COLO668 (cell line): ENCODE data around the gene CDKL4.
"Not testable (repeated sequence)": the region's sequence is repeated elsewhere in the genome, so short reads cannot be mapped to it uniquely, and the experiment has no call there.

Source experiments
- DNase-seq: peaks from one replicate; lab custom pipeline; 2025; ENCODE audit not compliant: unreplicated experiment; lab: John Stamatoyannopoulos, UW

Gene CDKL4

DNA sequence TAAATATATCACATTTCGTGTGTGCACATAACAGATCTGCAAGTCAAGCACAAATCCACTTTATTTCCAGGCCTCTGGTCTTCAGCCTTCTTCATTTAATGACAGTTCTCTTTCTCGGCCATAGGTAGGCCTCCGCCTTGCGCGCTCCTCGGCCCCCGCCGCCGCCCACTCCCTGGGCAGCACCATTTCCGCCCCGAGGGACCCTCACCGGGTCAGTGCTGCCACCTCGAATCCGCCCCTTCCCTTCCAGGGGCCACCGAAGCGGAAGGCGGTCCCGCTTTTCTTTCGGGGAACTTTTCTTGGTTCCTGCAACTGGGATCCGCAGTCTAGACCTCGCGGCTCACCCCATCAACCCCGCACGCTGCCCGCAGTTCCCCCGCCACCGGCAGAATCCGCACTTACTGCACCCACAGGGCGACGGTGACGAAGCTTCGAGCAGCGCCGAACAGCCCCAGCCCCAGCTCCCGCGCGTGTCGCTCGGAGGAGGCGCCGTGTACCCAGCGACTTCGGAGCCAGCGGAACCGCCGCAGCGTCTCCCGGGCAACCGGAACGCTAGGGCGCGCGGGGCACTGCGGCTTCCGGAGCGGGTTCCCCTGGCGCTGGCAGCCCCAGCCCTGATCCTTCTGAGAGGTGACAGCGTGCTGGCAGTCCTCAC is at the start of gene CDKL4:
TSS of gene CDKL4 (minus strand) at position 502 of the 655 bp plus-strand sequence.
- no peak for DNase-seq

DNA sequence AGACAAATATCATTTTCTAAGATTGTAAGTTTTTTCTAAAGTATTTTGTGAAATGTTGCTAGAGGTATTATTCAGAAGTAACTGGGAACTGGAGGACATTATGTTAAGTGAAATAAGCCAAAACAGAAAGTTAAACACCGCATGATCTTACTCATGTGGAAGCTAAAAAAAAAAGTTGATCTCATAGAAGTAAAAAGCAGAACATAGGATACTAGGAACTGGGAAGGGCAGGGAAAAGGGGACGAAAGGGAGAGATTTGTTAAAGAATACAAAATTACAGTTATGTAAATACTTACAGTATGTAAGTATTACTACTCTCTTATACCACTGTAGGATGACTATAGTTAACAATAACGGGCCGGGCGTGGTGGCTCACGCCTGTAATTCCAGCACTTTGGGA is 46.7 kb upstream of the CDKL4 start:
- no peak for DNase-seq

GRCh38 chr2:39289609-39290008 is 45.8 kb upstream of the CDKL4 start:
- no peak for DNase-seq

DNA sequence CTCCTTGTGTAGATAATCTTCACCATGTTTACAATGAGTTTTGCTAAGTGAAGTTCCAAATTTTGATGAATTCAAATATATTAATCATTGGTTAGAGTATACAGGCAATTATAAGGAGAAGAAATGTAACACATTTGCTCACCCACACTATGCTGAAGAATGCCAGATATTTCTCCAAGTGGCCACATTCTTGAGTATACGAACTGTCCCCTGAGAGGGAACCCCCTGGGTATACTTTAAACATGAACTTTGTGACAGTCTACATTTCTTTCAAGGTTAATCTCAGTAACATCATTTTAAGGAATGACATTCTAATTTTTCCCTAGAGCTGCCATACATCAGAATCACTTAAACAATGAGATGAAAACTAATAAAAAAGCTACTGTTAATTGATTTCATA is 39.8 kb upstream of the CDKL4 start:
- DNase-seq, result no peak

- DNase-seq, result no peak
Observed at GRCh38 chr2:39281391-39281790, 37.6 kb upstream of the CDKL4 start.

DNA sequence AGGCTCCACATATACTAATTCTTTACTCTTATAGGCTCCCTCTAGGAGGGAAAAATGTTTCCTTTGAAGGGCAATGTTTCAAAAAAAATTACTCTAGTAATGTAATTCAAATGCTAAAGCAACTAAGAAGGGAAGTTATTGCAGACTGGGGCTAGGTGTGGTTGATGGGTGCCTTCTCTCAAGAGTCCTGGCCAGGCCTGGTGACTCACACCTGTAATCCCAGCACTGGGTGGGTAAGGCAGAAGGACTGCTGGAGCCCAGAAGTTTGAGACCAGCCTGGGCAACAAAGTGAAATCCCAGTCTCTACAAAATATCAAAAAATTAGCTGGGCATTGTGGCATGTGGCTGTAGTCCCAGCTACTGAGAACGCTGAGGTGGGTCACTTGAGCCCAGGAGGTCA is 31.2 kb upstream of the CDKL4 start:
- DNase-seq, result no peak

GRCh38 chr2:39269941-39270340 is 26.2 kb upstream of the CDKL4 start:
- DNase-seq, result no peak

DNA sequence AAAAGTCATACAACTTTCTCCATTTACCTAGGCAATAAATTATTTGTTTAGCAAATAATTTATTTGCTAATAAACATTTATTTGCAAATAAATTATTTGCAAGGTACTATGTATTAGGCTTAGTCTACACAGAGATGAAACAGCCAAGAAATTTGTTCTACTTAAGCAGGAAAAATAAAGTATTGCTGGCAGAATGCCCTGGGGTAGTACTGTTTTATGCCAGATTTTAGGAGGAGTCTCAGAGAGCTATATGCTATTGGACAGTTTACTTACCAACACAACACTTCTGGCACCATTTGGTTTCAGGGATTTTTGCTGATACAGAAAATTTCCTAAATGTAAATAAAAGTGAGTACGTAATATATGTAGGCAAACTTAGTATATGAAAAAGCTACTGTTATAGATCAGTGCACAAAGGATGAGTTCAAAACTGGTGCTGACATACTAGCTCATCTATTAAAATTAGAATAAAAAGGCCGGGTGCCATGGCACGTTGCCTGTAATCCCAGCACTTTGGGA is 23.2 kb upstream of the CDKL4 start:
- no peak for DNase-seq

GRCh38 chr2:39266139-39266805 is 22.5 kb upstream of the CDKL4 start:
- DNase-seq, result no peak

DNA sequence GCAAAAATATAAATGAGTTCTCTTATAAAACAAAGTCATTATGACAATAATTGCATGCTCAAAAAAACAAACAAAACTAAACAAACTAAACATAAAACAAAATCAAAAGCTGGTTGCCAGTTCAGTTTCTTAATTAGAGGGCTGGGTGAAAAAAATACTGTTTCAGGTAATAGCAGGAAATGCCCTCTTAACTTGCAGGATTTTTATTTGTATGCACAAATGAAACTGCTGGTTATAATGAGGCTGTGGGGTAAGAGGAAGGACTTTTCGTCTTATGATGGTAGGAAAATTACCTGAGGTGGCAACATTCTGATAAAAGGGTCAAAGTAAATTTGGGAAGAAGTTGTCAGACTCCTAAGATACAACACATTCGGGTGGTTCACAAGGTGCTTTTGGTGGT is 21.5 kb upstream of the CDKL4 start:
- no peak for DNase-seq

DNA sequence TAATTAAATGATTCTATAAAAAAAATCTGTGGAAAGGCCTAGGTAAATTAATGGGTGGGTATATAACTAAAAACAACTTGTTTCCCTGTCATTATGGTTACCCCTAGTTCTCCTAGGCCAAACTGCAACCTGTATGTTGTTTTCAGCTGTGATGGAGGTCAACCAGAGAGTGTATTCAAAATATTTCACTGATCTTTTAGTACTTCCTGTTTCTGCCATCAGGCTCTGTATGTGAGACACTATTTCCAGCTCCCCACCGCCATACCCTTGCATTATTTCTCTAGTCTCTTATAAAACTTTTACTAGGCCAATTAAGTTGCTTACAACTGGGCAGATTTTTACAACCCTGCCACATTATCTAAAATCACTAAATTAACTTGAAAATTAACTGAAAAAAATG is 21.0 kb upstream of the CDKL4 start:
- DNase-seq, result no peak

DNA sequence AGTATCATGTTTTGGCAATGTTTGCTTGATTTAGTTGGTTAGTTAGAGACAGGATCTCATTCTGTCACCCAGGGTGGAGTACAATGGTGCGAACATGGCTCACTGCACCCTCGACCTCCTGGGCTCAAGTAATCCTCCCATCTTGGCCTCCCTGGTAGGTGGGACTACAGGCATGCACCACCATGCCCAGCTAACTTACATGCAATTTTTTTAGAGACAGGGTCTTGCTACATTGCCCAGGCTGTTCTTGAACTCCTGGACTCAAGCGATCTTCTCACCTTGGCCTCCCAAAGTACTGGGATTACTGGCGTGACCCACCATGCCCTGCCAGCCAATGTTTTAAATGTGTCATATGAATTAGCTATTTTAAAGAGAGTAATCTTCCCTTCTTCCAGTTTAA is 16.3 kb upstream of the CDKL4 start:
- DNase-seq, result no peak

- no peak for DNase-seq
Observed at GRCh38 chr2:39256040-39256439, 12.3 kb upstream of the CDKL4 start.

GRCh38 chr2:39252888-39253518 is 9.2 kb upstream of the CDKL4 start:
- no peak for DNase-seq

DNA sequence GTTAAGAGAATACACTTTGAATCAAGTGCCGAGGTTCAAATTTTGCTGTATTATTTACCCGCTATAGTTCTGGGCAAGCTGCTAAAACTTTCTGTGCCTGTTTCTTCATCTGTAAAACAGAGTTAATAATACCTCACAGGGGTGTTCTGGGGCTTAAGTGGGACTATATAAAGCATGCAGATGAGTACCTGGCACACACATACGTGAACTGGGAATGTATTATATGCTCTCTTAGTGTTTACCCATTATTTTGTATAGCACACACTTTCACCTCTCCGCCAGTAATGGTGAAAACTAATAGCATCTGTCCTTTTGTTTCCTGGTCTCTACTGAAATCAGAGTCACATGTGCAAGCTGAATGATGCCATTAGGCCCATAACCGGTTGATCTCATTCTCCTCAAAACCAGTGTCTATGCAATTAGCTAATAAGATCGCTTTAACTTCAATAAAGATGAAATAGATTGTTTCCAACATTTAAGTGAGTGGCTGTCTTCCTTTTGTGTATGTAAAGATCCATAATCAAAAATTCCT is 3.8 kb upstream of the CDKL4 start:
- DNase-seq, result no peak

DNA sequence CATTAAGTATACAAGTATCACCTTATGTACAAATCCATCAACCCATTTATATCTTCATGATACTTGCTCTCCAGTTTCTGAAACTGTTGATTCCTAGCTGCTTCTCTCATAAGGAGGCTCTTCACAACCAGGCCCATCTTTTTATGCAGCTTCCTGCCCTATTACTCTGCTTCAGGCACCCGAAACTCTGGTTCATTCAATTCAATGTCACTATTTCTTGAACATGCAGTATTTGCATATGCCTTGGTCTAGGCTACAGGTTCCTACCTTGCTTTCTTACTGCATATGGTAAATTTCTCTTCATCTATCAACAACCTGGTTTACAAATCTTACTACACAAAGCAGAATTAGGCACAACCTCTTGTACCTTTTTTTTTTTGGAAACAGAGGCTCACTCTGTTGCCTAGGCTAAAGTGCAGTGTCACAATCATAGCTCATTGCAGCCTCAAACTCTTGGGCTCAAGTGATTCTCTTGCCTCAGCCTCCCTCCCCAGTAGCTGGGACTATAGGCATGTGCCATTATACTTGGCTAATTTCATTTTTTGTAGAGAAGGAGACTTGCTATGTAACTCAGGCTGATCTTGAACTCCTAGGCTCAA is 2.7 kb upstream of the CDKL4 start:
- DNase-seq, result no peak

- not testable (repeated sequence) for DNase-seq
Observed at GRCh38 chr2:39244963-39245625, 1.3 kb upstream of the CDKL4 start.

GRCh38 chr2:39244241-39244862 is 582 bp upstream of the CDKL4 start:
- DNase-seq, result not testable (repeated sequence)

- no peak for DNase-seq
Observed at GRCh38 chr2:39241588-39241987, 2.2 kb downstream of the CDKL4 start.

- no peak for DNase-seq
Observed at GRCh38 chr2:39240758-39241157, 3.0 kb downstream of the CDKL4 start.

GRCh38 chr2:39234754-39235153 is 9.0 kb downstream of the CDKL4 start:
- DNase-seq, result no peak
